Measurements from ENCODE around the gene ERBB3.
A peak's percentile ranks its signal among the peaks of the same experiment; 100 is the strongest.

ERBB3 gene

DNA sequence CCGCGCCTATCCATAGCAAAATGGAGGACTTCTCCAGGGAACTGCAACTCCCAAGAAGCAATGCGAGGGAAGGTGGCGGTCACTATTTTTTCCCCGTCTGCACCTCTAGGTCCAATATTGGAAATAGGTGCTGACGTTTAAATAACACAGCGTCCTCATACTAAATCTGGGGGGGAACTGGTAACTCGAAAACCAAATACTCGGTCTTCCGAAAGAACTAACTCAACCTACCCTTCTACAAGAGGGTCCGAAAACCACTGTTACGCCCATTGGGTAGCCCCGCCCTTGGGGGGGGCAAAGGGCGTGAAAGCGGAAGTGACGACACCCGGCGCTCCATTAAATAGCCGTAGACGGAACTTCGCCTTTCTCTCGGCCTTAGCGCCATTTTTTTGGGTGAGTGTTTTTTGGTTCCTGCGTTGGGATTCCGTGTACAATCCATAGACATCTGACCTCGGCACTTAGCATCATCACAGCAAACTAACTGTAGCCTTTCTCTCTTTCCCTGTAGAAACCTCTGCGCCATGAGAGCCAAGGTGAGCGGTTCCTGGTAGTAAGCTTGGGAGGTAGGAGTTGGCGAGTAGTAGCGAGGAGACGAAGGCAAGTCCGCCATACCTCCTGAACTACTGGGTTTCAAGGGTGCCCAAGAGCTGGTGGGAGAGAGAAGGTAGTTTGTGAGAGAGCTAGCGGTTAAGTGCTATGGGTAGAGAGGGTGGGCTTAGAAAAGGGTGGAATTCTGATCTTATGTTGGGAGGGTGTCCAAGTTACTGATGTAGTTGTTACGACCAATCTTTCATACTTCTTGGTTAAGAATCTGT lies 36.5 kb downstream of the ERBB3 start, which contains the start of gene RPL41 (continued):
- TF ChIP-seq OSR2 (tag by site-specific recombination; IDR thresholded peaks at IDR 0.05) (no peak), ZNF830 (tag by site-specific recombination; IDR thresholded peaks at IDR 0.05; ENCODE audit: low read depth) (no peak), SCRT1 (tag by site-specific recombination; IDR thresholded peaks at IDR 0.05; ENCODE audit: borderline replicate concordance) (no peak), ZBTB8A (tag by site-specific recombination; IDR thresholded peaks at IDR 0.05) (no peak; the same call in 1 of the 2 replicates), ZNF76 (tag by site-specific recombination; IDR thresholded peaks at IDR 0.05; ENCODE audit: borderline replicate concordance, low read depth) (peak; percentile 91), ZNF174 (tag by site-specific recombination; IDR thresholded peaks at IDR 0.05) (no peak), ZBTB1 (tag by site-specific recombination; IDR thresholded peaks at IDR 0.05) (no peak), ZNF354C (tag by site-specific recombination; IDR thresholded peaks at IDR 0.05; ENCODE audit: borderline replicate concordance, low read depth) (no peak), EGR2 (tag by site-specific recombination; IDR thresholded peaks at IDR 0.05; ENCODE audit: low read depth) (no peak), ZNF747 (tag by site-specific recombination; IDR thresholded peaks at IDR 0.05) (no peak)
- TF ChIP-seq, protein P1, sequence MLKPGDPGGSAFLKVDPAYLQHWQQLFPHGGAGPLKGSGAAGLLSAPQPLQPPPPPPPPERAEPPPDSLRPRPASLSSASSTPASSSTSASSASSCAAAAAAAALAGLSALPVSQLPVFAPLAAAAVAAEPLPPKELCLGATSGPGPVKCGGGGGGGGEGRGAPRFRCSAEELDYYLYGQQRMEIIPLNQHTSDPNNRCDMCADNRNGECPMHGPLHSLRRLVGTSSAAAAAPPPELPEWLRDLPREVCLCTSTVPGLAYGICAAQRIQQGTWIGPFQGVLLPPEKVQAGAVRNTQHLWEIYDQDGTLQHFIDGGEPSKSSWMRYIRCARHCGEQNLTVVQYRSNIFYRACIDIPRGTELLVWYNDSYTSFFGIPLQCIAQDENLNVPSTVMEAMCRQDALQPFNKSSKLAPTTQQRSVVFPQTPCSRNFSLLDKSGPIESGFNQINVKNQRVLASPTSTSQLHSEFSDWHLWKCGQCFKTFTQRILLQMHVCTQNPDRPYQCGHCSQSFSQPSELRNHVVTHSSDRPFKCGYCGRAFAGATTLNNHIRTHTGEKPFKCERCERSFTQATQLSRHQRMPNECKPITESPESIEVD (tag by site-specific recombination; IDR thresholded peaks at IDR 0.05): no peak; the same call in 1 of the 2 replicates
- TF ChIP-seq, protein P2, sequence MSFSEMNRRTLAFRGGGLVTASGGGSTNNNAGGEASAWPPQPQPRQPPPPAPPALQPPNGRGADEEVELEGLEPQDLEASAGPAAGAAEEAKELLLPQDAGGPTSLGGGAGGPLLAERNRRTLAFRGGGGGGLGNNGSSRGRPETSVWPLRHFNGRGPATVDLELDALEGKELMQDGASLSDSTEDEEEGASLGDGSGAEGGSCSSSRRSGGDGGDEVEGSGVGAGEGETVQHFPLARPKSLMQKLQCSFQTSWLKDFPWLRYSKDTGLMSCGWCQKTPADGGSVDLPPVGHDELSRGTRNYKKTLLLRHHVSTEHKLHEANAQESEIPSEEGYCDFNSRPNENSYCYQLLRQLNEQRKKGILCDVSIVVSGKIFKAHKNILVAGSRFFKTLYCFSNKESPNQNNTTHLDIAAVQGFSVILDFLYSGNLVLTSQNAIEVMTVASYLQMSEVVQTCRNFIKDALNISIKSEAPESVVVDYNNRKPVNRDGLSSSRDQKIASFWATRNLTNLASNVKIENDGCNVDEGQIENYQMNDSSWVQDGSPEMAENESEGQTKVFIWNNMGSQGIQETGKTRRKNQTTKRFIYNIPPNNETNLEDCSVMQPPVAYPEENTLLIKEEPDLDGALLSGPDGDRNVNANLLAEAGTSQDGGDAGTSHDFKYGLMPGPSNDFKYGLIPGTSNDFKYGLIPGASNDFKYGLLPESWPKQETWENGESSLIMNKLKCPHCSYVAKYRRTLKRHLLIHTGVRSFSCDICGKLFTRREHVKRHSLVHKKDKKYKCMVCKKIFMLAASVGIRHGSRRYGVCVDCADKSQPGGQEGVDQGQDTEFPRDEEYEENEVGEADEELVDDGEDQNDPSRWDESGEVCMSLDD (tag by site-specific recombination; IDR thresholded peaks at IDR 0.05): peak; percentile 57; the same call in 1 of the 2 replicates
- TF ChIP-seq, protein P3, sequence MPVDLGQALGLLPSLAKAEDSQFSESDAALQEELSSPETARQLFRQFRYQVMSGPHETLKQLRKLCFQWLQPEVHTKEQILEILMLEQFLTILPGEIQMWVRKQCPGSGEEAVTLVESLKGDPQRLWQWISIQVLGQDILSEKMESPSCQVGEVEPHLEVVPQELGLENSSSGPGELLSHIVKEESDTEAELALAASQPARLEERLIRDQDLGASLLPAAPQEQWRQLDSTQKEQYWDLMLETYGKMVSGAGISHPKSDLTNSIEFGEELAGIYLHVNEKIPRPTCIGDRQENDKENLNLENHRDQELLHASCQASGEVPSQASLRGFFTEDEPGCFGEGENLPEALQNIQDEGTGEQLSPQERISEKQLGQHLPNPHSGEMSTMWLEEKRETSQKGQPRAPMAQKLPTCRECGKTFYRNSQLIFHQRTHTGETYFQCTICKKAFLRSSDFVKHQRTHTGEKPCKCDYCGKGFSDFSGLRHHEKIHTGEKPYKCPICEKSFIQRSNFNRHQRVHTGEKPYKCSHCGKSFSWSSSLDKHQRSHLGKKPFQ (tag by site-specific recombination; IDR thresholded peaks at IDR 0.05): no peak
- TF ChIP-seq, protein P4, sequence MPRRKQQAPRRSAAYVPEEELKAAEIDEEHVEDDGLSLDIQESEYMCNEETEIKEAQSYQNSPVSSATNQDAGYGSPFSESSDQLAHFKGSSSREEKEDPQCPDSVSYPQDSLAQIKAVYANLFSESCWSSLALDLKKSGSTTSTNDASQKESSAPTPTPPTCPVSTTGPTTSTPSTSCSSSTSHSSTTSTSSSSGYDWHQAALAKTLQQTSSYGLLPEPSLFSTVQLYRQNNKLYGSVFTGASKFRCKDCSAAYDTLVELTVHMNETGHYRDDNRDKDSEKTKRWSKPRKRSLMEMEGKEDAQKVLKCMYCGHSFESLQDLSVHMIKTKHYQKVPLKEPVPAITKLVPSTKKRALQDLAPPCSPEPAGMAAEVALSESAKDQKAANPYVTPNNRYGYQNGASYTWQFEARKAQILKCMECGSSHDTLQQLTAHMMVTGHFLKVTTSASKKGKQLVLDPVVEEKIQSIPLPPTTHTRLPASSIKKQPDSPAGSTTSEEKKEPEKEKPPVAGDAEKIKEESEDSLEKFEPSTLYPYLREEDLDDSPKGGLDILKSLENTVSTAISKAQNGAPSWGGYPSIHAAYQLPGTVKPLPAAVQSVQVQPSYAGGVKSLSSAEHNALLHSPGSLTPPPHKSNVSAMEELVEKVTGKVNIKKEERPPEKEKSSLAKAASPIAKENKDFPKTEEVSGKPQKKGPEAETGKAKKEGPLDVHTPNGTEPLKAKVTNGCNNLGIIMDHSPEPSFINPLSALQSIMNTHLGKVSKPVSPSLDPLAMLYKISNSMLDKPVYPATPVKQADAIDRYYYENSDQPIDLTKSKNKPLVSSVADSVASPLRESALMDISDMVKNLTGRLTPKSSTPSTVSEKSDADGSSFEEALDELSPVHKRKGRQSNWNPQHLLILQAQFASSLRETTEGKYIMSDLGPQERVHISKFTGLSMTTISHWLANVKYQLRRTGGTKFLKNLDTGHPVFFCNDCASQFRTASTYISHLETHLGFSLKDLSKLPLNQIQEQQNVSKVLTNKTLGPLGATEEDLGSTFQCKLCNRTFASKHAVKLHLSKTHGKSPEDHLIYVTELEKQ (tag by site-specific recombination; IDR thresholded peaks at IDR 0.05; ENCODE audit: borderline replicate concordance): no peak; the same call in 1 of the 2 replicates
- TF ChIP-seq, protein P5, sequence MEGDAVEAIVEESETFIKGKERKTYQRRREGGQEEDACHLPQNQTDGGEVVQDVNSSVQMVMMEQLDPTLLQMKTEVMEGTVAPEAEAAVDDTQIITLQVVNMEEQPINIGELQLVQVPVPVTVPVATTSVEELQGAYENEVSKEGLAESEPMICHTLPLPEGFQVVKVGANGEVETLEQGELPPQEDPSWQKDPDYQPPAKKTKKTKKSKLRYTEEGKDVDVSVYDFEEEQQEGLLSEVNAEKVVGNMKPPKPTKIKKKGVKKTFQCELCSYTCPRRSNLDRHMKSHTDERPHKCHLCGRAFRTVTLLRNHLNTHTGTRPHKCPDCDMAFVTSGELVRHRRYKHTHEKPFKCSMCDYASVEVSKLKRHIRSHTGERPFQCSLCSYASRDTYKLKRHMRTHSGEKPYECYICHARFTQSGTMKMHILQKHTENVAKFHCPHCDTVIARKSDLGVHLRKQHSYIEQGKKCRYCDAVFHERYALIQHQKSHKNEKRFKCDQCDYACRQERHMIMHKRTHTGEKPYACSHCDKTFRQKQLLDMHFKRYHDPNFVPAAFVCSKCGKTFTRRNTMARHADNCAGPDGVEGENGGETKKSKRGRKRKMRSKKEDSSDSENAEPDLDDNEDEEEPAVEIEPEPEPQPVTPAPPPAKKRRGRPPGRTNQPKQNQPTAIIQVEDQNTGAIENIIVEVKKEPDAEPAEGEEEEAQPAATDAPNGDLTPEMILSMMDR (tag by site-specific recombination; IDR thresholded peaks at IDR 0.05): no peak
- TF ChIP-seq, protein P6, sequence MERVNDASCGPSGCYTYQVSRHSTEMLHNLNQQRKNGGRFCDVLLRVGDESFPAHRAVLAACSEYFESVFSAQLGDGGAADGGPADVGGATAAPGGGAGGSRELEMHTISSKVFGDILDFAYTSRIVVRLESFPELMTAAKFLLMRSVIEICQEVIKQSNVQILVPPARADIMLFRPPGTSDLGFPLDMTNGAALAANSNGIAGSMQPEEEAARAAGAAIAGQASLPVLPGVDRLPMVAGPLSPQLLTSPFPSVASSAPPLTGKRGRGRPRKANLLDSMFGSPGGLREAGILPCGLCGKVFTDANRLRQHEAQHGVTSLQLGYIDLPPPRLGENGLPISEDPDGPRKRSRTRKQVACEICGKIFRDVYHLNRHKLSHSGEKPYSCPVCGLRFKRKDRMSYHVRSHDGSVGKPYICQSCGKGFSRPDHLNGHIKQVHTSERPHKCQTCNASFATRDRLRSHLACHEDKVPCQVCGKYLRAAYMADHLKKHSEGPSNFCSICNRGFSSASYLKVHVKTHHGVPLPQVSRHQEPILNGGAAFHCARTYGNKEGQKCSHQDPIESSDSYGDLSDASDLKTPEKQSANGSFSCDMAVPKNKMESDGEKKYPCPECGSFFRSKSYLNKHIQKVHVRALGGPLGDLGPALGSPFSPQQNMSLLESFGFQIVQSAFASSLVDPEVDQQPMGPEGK (tag by site-specific recombination; IDR thresholded peaks at IDR 0.05): peak; percentile 96
- TF ChIP-seq, protein P7, sequence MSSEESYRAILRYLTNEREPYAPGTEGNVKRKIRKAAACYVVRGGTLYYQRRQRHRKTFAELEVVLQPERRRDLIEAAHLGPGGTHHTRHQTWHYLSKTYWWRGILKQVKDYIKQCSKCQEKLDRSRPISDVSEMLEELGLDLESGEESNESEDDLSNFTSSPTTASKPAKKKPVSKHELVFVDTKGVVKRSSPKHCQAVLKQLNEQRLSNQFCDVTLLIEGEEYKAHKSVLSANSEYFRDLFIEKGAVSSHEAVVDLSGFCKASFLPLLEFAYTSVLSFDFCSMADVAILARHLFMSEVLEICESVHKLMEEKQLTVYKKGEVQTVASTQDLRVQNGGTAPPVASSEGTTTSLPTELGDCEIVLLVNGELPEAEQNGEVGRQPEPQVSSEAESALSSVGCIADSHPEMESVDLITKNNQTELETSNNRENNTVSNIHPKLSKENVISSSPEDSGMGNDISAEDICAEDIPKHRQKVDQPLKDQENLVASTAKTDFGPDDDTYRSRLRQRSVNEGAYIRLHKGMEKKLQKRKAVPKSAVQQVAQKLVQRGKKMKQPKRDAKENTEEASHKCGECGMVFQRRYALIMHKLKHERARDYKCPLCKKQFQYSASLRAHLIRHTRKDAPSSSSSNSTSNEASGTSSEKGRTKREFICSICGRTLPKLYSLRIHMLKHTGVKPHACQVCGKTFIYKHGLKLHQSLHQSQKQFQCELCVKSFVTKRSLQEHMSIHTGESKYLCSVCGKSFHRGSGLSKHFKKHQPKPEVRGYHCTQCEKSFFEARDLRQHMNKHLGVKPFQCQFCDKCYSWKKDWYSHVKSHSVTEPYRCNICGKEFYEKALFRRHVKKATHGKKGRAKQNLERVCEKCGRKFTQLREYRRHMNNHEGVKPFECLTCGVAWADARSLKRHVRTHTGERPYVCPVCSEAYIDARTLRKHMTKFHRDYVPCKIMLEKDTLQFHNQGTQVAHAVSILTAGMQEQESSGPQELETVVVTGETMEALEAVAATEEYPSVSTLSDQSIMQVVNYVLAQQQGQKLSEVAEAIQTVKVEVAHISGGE (tag by site-specific recombination; conservative IDR thresholded peaks at IDR 0.05; ENCODE audit: low read depth): peak; percentile 96
- TF ChIP-seq, protein P8, sequence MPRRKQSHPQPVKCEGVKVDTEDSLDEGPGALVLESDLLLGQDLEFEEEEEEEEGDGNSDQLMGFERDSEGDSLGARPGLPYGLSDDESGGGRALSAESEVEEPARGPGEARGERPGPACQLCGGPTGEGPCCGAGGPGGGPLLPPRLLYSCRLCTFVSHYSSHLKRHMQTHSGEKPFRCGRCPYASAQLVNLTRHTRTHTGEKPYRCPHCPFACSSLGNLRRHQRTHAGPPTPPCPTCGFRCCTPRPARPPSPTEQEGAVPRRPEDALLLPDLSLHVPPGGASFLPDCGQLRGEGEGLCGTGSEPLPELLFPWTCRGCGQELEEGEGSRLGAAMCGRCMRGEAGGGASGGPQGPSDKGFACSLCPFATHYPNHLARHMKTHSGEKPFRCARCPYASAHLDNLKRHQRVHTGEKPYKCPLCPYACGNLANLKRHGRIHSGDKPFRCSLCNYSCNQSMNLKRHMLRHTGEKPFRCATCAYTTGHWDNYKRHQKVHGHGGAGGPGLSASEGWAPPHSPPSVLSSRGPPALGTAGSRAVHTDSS (tag by site-specific recombination; IDR thresholded peaks at IDR 0.05): 0 out of 2 replicates have a peak, but pooled peaks have one; percentile 40

Measured in HEK293 (cell line).